ENCODE measurements around the gene DLGAP1.

DNA sequence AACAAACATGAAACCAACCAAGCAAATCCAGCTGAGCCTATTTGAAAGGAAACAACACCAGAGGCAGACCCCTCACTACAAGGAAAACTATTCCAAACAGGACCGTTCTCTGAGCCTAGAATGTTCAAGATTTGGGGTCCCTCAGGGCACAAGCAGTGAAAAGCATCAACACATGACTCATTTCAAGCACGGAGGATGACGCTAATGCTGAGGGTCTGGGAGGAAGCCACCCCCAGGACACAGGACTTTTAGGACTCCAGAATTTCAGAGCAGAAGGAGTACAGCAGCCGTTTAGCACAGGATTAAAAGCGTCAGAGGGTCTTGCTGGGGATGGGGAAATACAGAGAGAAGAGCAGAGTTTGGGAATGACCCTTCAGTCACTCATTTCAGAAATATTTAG is 168.9 kb downstream of the DLGAP1 start:
- no peak for TF ChIP-seq GATA1 (IDR thresholded peaks at IDR 0.05; ENCODE audit: low read depth, low read length)
- no peak for TF ChIP-seq POLR2A (IDR thresholded peaks at IDR 0.05; ENCODE audit: low read length)

Data from erythroblast (primary cell).